CD4-positive, alpha-beta T cell treated with Interleukin-12 subunit alpha and Interleukin-12 subunit beta, for 1 hour (primary cell): ENCODE results near the gene SMIM38.
"Not testable (repeated sequence)": the region's sequence is repeated elsewhere in the genome, so short reads cannot be mapped to it uniquely, and the experiment has no call there.

Source experiments
- DNase-seq: peaks from one replicate; pipeline ENCODE4 v3.0.0-alpha.2; 2020

SMIM38 gene

DNA sequence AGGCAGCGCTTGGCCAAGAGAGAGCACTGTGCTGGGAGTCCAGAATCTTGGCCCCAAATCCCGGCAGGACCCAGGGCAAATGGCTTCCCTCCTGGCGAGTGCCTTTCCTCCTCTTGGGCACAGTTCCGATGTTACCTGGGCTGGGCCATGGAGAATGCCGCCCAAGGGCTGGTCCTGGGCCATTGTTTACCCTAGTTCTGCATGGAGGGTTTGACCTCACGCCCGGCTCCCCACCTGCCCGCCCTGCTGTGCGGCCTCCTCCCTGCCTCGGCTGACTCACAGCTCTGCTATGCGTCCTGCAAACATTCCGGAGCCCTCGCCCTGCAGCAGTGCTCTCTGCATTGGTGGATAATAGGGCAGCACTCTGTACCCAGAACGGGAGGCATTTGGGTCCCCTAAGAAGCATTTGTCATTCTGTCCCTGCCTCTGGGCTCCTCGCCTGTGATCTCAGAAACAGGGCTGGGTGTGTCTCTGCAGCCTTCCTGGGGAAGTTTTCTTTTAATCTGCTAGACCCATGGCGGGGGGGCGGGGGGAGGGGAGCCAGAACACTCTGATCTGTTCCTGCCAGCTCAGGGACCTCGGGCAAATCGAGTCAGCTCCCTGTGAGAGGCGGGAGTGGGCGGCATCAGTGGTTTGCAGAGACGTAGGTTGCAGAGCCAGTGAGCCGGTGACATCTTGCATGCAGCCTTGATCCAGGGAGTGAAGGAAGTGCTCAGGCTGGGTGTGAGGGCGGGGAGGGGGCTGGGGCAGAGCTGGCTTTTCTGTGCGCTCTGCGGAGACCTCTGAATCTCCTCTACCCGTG, 32.9 kb upstream of the SMIM38 start:
- peak; percentile 39 for DNase-seq

DNA sequence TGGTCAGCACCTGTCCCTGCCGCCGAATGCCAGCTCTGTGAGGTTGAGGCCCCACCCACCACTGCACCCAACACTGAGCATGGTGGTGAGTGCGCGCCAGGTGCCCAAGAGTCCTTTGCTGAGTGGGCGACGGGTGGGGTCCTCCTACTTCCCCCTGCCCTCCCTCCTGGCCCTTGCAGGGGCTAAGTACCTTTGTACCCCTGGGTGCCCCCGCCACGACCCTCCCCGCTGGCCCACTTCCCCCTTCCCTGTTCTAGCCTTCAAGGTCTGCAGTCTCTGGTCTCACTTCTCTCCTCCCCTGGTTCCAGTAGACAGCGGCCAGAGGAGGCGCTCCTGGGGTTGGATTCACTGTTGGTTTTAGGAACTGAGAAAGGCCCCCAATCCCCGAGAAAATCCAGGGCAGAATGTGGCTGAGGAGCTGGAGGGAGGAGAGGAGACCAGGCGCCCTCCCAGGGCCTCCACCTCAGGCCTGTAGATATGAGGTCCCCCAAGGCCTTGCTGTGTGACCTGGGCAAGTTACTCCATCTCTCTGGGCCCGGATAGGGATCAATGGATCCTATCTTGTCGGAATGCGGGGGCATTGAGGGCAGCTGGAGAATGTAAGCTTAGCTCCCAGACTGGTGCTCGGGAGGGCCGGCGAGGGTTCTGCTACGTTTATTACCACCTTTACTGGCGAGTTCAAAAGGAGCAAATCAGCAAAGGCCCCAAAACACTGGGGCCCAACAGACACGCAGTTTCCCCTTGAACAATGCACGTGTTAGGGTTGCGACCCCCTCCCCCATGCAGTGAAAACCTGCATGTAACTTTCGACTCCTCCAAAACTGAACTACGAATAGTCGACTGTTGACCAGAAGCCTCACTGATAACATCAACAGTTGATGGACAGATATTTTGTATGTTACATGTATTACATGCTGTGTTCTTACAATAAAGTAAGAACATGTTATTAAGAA, 31.9 kb upstream of the SMIM38 start:
- DNase-seq = no peak

DNA sequence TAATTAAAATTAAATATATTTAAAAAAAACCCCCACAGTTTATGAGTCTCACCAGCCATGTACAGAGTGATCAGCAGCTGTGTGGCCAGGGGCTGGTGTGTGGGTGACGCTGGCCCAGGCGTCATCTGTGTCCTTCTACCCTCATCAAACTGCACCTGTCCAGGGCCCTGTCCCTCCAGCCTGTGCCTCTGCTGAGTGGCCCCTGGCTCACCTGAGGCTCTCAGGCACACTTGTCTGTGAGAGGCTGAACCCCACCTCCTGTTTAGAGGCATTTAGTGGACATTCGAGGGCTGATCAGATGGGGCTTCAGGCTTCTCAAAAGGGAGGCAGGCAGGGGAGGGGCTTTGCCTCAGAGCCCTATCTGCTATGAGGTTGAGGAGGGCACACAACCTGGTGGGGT, 29.9 kb upstream of the SMIM38 start:
- no peak for DNase-seq

DNA sequence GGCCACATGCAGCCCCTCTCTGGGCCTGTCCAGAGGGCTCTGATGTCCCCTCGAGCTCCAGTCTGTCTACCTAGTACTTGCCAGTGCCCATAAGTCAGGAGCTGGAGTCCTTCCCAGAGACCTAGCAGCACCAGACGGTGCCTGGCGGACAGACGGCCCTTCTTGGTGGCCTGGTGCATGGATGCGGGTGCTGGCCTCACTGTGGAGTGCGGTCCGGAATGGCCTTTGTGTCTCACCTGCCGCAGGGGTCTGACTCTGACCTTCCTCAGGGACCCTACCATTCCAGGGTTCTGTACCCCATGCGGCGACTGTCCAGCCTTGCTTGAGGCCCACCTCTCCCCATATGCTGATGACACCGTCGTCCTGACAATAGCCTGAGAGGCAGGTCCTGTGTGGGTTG, 29.4 kb upstream of the SMIM38 start:
- DNase-seq = no peak

DNA sequence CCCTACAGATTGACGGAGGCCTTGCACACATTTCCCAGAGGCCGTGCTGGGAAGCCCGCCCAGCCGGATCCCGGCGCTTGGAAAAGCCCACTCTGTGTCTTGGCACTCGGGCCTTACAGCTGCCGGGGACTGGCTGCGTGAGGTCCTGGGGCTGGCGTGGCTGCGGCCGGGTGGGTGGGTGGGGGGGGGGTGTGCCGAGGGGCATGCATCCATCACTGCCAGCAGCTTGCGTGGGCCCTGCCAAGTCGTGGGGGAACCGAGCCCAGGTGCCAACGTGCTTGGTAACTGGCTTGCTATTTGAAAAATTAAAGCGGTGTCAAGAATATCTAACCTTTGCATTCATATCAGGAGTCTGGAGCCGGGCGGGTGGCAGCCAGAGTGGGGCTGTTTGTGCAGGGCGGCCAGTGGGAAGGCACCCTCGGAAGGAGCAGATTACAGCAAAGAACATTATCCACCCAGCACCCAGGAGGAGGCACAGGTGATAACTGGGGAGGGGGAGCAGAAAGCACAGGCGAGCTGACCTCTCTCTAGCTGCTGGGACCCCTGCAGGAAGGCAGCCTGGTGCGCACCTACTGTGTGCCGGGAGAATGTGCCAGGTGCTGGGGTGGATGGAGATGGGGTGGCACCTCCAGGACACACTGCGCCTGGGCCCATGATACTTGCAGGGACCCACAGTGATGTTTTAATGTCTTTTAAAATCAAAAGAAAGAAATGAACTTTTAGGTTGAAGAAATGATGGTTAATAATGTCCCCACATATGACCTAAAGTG, 28.5 kb upstream of the SMIM38 start:
- DNase-seq = no peak

- no peak for DNase-seq
These were observed 27.9 kb upstream of the SMIM38 start for GRCh38 chr11:69127884-69128283.

GRCh38 chr11:69129053-69129452, 26.7 kb upstream of the SMIM38 start:
- no peak for DNase-seq

- DNase-seq = no peak
These were observed 26.1 kb upstream of the SMIM38 start for GRCh38 chr11:69129647-69130046.

DNA sequence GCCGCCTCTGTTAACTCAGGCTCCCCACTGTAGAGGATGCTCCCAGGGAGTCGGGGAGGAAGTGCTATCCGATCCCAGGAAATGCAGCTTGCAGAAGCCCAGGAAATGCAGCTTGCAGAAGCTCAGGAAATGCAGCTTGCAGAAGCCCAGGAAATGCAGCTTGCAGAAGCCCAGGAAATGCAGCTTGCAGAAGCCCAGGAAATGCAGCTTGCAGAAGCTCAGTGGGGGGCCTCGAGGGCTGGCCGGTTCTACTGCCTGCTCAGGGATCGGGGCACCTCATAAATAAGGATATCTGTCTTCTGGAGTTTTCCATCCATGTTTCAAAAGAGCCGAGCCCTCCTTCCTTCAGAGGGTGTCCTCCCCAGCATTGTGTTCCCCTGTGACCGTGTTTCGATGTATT, 25.1 kb upstream of the SMIM38 start:
- no peak for DNase-seq

- no peak for DNase-seq
These were observed 24.6 kb upstream of the SMIM38 start for GRCh38 chr11:69131121-69131566.

GRCh38 chr11:69131644-69132300, 24.0 kb upstream of the SMIM38 start:
- DNase-seq = no peak

- DNase-seq = no peak
These were observed 23.4 kb upstream of the SMIM38 start for GRCh38 chr11:69132301-69132670.

DNA sequence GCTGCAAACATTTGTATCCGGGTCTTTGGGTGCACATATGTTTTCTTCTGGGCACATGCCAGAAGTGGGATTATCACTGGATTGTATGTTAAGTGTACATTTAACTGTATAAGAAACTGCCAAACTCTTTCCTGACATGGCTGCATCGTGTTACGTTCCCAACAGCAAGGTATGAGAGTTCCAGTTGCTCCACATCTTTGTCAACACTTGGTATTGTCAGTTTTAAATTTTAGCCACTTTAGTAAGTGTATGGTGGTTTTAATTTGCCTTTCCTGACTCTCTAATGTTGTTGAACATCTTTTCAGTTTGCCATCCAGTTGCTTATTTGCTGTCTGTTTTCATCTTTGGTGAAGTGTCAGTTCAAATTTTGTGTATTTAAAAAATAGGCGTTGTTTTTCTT, 22.5 kb upstream of the SMIM38 start:
- DNase-seq = no peak

DNA sequence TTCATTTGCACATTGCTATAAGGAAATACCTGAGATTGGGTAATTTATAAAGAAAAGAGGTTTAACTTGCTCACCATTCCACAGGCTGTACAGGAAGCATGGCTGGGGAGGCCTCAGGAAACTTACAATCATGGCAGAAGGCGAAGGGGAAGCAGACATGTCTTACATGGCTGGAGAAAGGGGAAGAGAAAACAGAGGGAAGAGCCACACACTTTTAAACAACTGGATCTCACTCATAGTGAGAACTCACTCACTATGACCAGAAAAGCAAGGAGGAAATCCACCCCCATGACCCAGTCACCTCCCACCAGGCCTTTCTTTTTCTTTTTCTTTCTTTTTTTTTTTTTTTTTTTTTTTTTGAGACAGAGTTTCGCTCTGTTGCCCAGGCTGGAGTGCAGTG, 21.6 kb upstream of the SMIM38 start:
- DNase-seq = not testable (repeated sequence)

DNA sequence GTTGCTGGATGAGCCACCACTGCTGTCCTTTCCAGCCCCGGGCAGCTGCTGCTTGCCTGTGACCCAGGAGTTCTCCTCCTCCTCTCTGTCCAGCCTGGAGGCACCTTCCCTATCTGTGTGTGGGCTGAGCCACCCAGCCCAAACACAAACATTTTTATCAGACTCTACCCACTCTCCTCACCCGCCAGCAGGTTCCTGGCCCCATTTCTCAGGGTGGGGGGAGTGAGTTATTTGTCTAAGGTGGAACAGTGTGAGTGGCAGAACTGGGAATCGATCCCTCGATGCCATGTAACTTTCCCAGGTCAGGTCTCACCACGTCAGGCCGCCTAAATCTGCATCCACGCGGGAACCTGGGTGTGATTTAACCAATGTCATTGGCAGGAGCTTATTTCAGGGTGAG, 20.8 kb upstream of the SMIM38 start:
- no peak for DNase-seq

DNA sequence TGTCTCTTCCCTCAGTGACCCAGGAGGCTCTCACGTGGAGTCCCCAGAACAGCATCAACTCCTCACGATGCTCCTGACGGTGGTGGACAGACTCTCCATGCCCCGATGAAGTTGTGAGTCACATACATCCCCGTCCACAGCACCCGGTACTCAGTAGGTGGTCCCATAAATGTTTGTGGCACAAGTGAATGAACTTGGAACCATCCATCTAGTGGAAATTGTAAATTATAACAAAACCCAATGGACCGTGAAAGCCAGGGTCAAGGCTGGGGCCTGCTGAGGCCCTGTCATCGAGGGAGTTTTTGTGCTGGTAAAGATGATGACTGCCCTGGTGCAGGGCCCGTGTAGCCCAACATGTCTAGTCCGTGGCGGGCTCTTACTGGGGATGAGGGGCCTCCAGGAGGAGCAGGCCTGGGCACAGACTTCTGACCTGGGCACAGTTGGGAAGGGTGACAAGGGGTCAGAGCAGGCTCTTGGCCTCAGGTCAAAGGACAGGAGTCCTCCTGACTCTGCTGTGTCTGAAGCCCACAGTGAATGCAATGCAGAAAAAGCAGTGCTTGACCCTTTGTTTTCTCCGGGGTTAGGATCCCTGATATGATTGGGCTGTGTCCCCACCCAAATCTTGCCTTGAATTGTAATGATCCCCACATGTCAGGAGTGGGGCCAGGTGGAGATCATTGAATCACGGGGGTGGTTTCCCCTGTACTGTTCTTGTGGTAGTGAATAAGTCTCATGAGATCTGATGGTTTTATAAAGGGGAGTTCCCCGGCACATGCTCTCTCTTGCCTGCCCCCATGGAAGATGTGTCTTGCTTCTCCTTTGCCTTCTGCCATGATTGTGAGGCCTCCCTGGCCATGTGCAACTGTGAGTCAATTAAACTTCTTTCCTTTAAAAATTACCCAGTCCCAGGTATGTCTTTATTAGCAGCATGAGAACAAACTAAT, 20.0 kb upstream of the SMIM38 start:
- no peak for DNase-seq

- no peak for DNase-seq
These were observed 19.3 kb upstream of the SMIM38 start for GRCh38 chr11:69136471-69136870.

GRCh38 chr11:69137151-69137844, 18.4 kb upstream of the SMIM38 start:
- DNase-seq = no peak

DNA sequence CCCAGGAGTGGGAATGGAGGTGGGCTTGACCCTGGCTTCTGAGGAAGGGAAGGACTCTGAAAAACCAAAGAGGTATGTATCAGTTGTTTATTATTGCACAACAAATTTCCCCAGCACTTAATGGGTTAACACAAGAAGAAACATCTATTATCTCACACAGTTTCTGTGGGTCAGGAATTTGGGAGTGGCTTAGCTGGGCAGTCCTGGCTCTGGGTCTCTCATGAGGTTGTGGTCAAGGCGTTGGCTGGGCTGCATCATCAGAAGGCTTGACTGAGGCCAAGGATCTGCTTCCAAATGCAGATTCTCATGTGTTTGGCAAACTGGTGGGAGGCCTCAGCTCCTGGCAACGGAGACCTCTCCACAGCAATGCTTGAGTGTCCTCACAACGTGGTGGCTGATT, 17.5 kb upstream of the SMIM38 start:
- no peak for DNase-seq

DNA sequence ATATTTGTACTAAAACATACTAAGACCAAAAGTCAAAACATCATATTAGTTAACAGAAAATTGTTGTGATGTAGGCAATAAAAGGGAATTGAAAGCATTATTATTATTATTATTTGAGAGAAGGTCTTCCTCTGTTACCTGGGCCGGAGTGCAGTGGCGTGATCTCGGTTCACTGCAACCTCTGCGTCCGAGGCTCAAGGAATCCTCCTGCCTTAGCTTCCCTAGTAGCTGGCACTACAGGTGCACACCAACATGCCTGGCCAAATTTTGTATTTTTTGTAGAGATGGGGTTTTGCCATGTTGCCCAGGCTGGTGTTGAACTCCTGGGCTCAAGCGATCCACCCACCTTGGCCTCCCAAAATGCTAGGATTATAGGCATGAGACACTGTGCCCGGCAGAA, 15.6 kb upstream of the SMIM38 start:
- DNase-seq = not testable (repeated sequence)

DNA sequence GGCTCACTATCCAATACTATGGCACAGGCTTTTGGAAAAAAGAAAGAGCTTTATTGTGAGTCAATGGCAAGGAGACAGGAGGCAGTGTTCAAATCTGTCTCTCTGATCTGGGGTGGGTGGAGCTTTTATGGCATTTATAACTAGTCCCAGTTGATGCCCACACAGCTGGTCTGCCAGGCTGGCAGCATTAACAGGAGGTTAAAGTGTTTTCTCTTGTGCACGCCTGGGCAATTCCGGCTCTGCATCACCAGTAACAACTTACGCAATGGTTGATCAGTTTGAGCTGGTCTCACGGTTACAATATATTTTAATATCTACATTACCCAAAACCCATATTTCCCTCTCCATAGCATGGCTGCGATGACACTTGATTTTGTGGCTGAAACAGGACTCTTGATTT, 15.1 kb upstream of the SMIM38 start:
- no peak for DNase-seq
